B cell (primary cell): ENCODE data around the gene TGFA. TPM values are rescaled to one million over a fixed set of nuclear protein-coding genes. Genes with fewer than 3 reads are reported as not detected.

Source experiments
- ATAC-seq: fragments of 200-7000 bp; cut with Tn5 transposase; one replicate; pipeline ENCODE4 v1.10.0; 2021; ENCODE audit warnings: low read depth, mild to moderate bottlenecking, moderate number of reproducible peaks, moderate library complexity
- CTCF ChIA-PET: fragments of 350-600 bp; sonication (Branson Sonifier 250); formaldehyde crosslinking; loops from one replicate; lab custom pipeline; 2021; ENCODE audit warnings: antibody characterized with exemption, inconsistent platforms; lab: Charles Lee
- POLR2A ChIA-PET: fragments of 350-600 bp; sonication (Branson Sonifier 250); formaldehyde crosslinking; loops from one replicate; lab custom pipeline; 2021; ENCODE audit warnings: antibody characterized with exemption; lab: Charles Lee
- DNase-seq: peaks from one replicate; pipeline ENCODE4 v3.0.0; 2013
- H2AFZ ChIP-seq: 2 replicates; pipeline ENCODE4 v1.6.1; 2012; ENCODE audit warnings: mild to moderate bottlenecking, low read depth, low read length; ENCODE audit not compliant: insufficient read depth, poor library complexity, severe bottlenecking
- H3K27ac ChIP-seq, 2 donors: 1 replicate in 1 of 2; 2 replicates in 1 of 2; pipeline ENCODE4 v1.5.1; 2012 to 2013; ENCODE audit warnings: low read length in 2 of 2, mild to moderate bottlenecking in 2 of 2, moderate library complexity in 1 of 2
- H3K27me3 ChIP-seq, 4 experiments: fragments of 200-600 bp in 1 of 4; sonication (generic) in 1 of 4; replicated peaks in 1 of 4; 1 replicate in 2 of 4; 2 replicates in 2 of 4; pipeline versions ENCODE4 v1.6.1 to v1.7.0; 2013 to 2016; ENCODE audit warnings: low read length in 3 of 4, mild to moderate bottlenecking in 2 of 4, mixed read lengths in 1 of 4, moderate library complexity in 1 of 4; ENCODE audit not compliant: insufficient read depth in 4 of 4, control insufficient read depth in 3 of 4; ENCODE audit errors: control extremely low read depth in 1 of 4
- H3K36me3 ChIP-seq, 2 experiments: replicated peaks in 1 of 2; 1 replicate in 1 of 2; 2 replicates in 1 of 2; pipeline versions ENCODE4 v1.6.1 to v1.7.1; 2013; ENCODE audit warnings: low read length in 1 of 2; ENCODE audit not compliant: insufficient read depth in 2 of 2, control insufficient read depth in 1 of 2; ENCODE audit errors: control extremely low read depth in 1 of 2, extremely low read depth in 1 of 2
- H3K4me1 ChIP-seq, 2 donors: fragments of 200-600 bp in 1 of 2; sonication (generic) in 1 of 2; 1 replicate in 1 of 2; 2 replicates in 1 of 2; pipeline versions ENCODE4 v1.5.1 to v1.6.1; 2013 to 2017; ENCODE audit warnings: low read length in 2 of 2; ENCODE audit not compliant: control insufficient read depth in 2 of 2, insufficient read depth in 2 of 2
- H3K4me2 ChIP-seq: replicated peaks from 2 replicates; pipeline ENCODE3; 2012; ENCODE audit warnings: mild to moderate bottlenecking, low read depth, low read length; ENCODE audit not compliant: poor library complexity, severe bottlenecking
- H3K4me3 ChIP-seq, 5 experiments: fragments of 200-600 bp in 1 of 5; sonication (generic) in 1 of 5; 1 replicate in 3 of 5; 2 replicates in 2 of 5; pipeline versions ENCODE4 v1.5.1 to v1.7.0; 2011 to 2016; ENCODE audit warnings: low read length in 4 of 5, mild to moderate bottlenecking in 4 of 5, low read depth in 2 of 5, control low read depth in 1 of 5, moderate library complexity in 1 of 5; ENCODE audit not compliant: insufficient read depth in 1 of 5; ENCODE audit errors: control extremely low read depth in 1 of 5, extremely low read depth in 1 of 5
- H3K79me2 ChIP-seq: fragments of 200-600 bp; sonication (generic); one replicate; pipeline ENCODE4 v1.6.0; 2016; ENCODE audit warnings: low read length; ENCODE audit not compliant: control insufficient read depth, insufficient read depth
- H3K9ac ChIP-seq: fragments of 200-600 bp; sonication (generic); 2 replicates; pipeline ENCODE4 v1.6.1; 2017; ENCODE audit warnings: mild to moderate bottlenecking, low read length, moderate library complexity
- H3K9me3 ChIP-seq, 3 donors: one replicate each; pipeline versions ENCODE4 v1.6.1 to v1.7.1; 2013; ENCODE audit warnings: low read length in 2 of 3; ENCODE audit not compliant: control insufficient read depth in 2 of 3, insufficient read depth in 1 of 3; ENCODE audit errors: control extremely low read depth in 1 of 3
- H4K20me1 ChIP-seq: 2 replicates; pipeline ENCODE4 v1.6.0; 2012; ENCODE audit warnings: mild to moderate bottlenecking, low read length; ENCODE audit not compliant: insufficient read depth, control insufficient read depth, poor library complexity, severe bottlenecking
- H3K27ac Mint-ChIP-seq: one replicate; pipeline ENCODE4 v1.8.0; 2021; ENCODE audit warnings: mixed read lengths
- H3K27me3 Mint-ChIP-seq: one replicate; pipeline ENCODE4 v1.8.0; 2021; ENCODE audit warnings: mixed read lengths
- H3K4me1 Mint-ChIP-seq: one replicate; pipeline ENCODE4 v1.8.0; 2021; ENCODE audit warnings: mixed read lengths
- H3K4me3 Mint-ChIP-seq: one replicate; pipeline ENCODE4 v1.8.0; 2021; ENCODE audit warnings: mixed read lengths
- H3K9me3 Mint-ChIP-seq: one replicate; pipeline ENCODE4 v1.8.0; 2022; ENCODE audit warnings: mixed read lengths; ENCODE audit not compliant: insufficient read depth
- CTCF ChIP-seq: fragments of 200-600 bp; IDR thresholded peaks from one replicate; pipeline ENCODE4 v1.8.0; 2022; ENCODE audit warnings: antibody characterized with exemption, mild to moderate bottlenecking
- EZH2 ChIP-seq: IDR thresholded peaks from 2 replicates; pipeline ENCODE4 v1.6.1; 2012; ENCODE audit warnings: borderline replicate concordance, low read depth, mild to moderate bottlenecking, moderate library complexity, low read length; ENCODE audit not compliant: insufficient read depth, poor library complexity, severe bottlenecking
- WGBS: methylation state at CpG from one replicate; pipeline ENCODE4 v1.1.5; 2013; ENCODE audit warnings: missing lambda C conversion rate; ENCODE audit not compliant: insufficient coverage; 5-methylcytosine and 5-hydroxymethylcytosine counted together
- intact Hi-C: fragments of 100-400 bp; cut with micrococcal nuclease; formaldehyde crosslinking; loops from one replicate; pipeline ENCODE4 v1.10.0; 2022
- polyA plus RNA-seq: library from polyadenylated mRNA; depleted of rRNA; stranded (reverse); fragments of >200 nt; gene quantifications from 2 replicates; pipeline ENCODE4 v1.2.3, GENCODE V29; 2012
- total RNA-seq, 2 donors: library from RNA; stranded (reverse); fragments of 120-200 nt in 1 of 2; gene quantifications; 1 replicate in 1 of 2; 2 replicates in 1 of 2; pipeline versions ENCODE4 v1.2.3 to v1.2.4, GENCODE V29; 2013 to 2022

TGFA gene
- total and polyA plus RNA-seq, 2 donors (not counting 1 experiment from before 2014, with no cell fraction given): 0.04 TPM; not detected in 1

GRCh38 chr2:70442301-70443077, 111.1 kb downstream of the TGFA start:
- Histone ChIP-seq H3K9me3 (peaks cover 0 to 3% (median 0%) of the 10 kb centered on the region in 3 donors), H3K4me1 (no peaks in the 10 kb centered on the region), H3K36me3 (no peaks in the 10 kb centered on the region), H3K9ac (no peak overlapping the region), H3K27ac (no peak overlapping the region), H4K20me1 (no peaks in the 10 kb centered on the region), H3K79me2 (no peaks in the 10 kb centered on the region), H3K4me2 (no peak overlapping the region), H3K4me3 (no peak overlapping the region), H3K27me3 (peaks cover 0 to 2% (median 0%) of the 10 kb centered on the region in 4 experiments), H2AFZ (no peak overlapping the region)
- POLR2A ChIA-PET: no interaction called here
- no peak for TF ChIP-seq CTCF
- TF ChIP-seq EZH2: no peak
- no peak for DNase-seq
- intact Hi-C loops: no loop called here
- no peak for ATAC-seq
- Mint-ChIP-seq H3K4me3 (no peak overlapping the region), H3K4me1 (no peaks in the 10 kb centered on the region), H3K27me3 (peaks cover 12% of the 10 kb centered on the region), H3K9me3 (no peaks in the 10 kb centered on the region), H3K27ac (no peak overlapping the region)
- CTCF ChIA-PET: no interaction called here
- WGBS: 89% methylated on average over 6 of the region's 8 CpGs

- peaks cover 0 to 3% (median 0%) of the 10 kb centered on the region in 3 donors for H3K9me3 ChIP-seq
- no peak for TF ChIP-seq CTCF
- TF ChIP-seq EZH2: no peak
- Mint-ChIP-seq H3K27me3 (peaks cover 20% of the 10 kb centered on the region), H3K27ac (no peak overlapping the region), H3K9me3 (no peaks in the 10 kb centered on the region), H3K4me1 (no peaks in the 10 kb centered on the region), H3K4me3 (no peak overlapping the region)
- ATAC-seq: no peak
- H4K20me1 ChIP-seq: no peaks in the 10 kb centered on the region
- no peak overlapping the region for H2AFZ ChIP-seq
- H3K27me3 ChIP-seq: peaks cover 0 to 2% (median 0%) of the 10 kb centered on the region in 4 experiments
- no peak overlapping the region for H3K4me3 ChIP-seq
- CTCF ChIA-PET: no interaction called here
- POLR2A ChIA-PET: no interaction called here
- no peak overlapping the region for H3K9ac ChIP-seq
- no peaks in the 10 kb centered on the region for H3K79me2 ChIP-seq
- H3K36me3 ChIP-seq: no peaks in the 10 kb centered on the region
- DNase-seq: no peak
- no peak overlapping the region for H3K4me2 ChIP-seq
- intact Hi-C loops: no loop called here
- H3K4me1 ChIP-seq: no peaks in the 10 kb centered on the region
- H3K27ac ChIP-seq: no peak overlapping the region
These were observed 113.0 kb downstream of the TGFA start for GRCh38 chr2:70440621-70441020.
